Kidney (tissue), 14 donors: ENCODE measurements around the gene DUOXA1. TPM values are rescaled to one million over a fixed set of nuclear protein-coding genes. Genes with fewer than 3 reads are reported as not detected.

Experiments
- DNase-seq, 5 donors: peaks; one replicate each; pipeline ENCODE4 v3.0.0-alpha.2; 2013 to 2020
- FAIRE-seq: peaks from 2 replicates; lab custom pipeline; 2012; peaks lifted over from hg19 to GRCh38; lab: Jason Lieb, UNC
- H3K27ac ChIP-seq, 2 donors: one replicate each; pipeline ENCODE4 v1.7.0; 2013; ENCODE audit warnings: low read depth in 2 of 2, low read length in 2 of 2, inconsistent platforms in 1 of 2
- H3K27me3 ChIP-seq: one replicate; pipeline ENCODE4 v1.7.1; 2013; ENCODE audit warnings: low read length, inconsistent platforms; ENCODE audit not compliant: control insufficient read depth, insufficient read depth
- H3K36me3 ChIP-seq, 3 donors: one replicate each; pipeline versions ENCODE4 v1.7.0 to v1.7.1; 2013; ENCODE audit warnings: low read length in 3 of 3, control low read depth in 1 of 3, inconsistent platforms in 1 of 3; ENCODE audit not compliant: insufficient read depth in 3 of 3, control insufficient read depth in 2 of 3
- H3K4me1 ChIP-seq, 3 donors: one replicate each; pipeline versions ENCODE4 v1.7.0 to v1.7.1; 2013; ENCODE audit warnings: low read length in 3 of 3, inconsistent platforms in 1 of 3, low read depth in 1 of 3; ENCODE audit not compliant: control insufficient read depth in 2 of 3, insufficient read depth in 2 of 3
- H3K4me3 ChIP-seq, 3 donors: one replicate each; pipeline versions ENCODE4 v1.7.0 to v1.8.1; 2013; ENCODE audit warnings: low read length in 3 of 3, control low read depth in 1 of 3, inconsistent platforms in 1 of 3
- H3K9ac ChIP-seq, 3 donors: one replicate each; pipeline versions ENCODE4 v1.7.0 to v1.7.1; 2013; ENCODE audit warnings: low read length in 3 of 3, control low read depth in 1 of 3, inconsistent platforms in 1 of 3
- H3K9me3 ChIP-seq, 3 donors: one replicate each; pipeline versions ENCODE4 v1.7.0 to v1.7.1; 2013; ENCODE audit warnings: low read length in 3 of 3, control low read depth in 1 of 3, inconsistent platforms in 1 of 3; ENCODE audit not compliant: control insufficient read depth in 2 of 3, insufficient read depth in 1 of 3
- intact Hi-C: fragments of 100-400 bp; cut with DNase I; formaldehyde crosslinking; loops from one replicate; pipeline ENCODE4 v1.11.1; 2022
- polyA plus RNA-seq: library from polyadenylated mRNA; stranded (reverse); fragments of 350-450 nt; fragmentation: Illumina TruSeq; extraction: RNeasy Lipid Tissue Mini Kit (QIAGEN cat#74804); gene quantifications from one replicate; pipeline ENCODE4 v1.2.3, GENCODE V29; 2014; ENCODE audit warnings: low read depth, low replicate concordance; ENCODE audit not compliant: insufficient read depth
- total RNA-seq: library from RNA; stranded (reverse); fragmentation: NEBNext Ultra II Directional; extraction: Animal tissue kit (Norgen Biotek cat#: 25700); gene quantifications from one replicate; pipeline ENCODE4 v1.2.1, GENCODE V29; 2021
- TF ChIP-seq, protein P1 (sequence below): IDR thresholded peaks from 3 replicates; pipeline ENCODE4 v1.5.1; 2012; ENCODE audit warnings: mild to moderate bottlenecking, moderate library complexity, borderline replicate concordance; ENCODE audit not compliant: insufficient read depth; ENCODE audit errors: extremely low read depth
- donor health status: control.
- donor health status: control.
- donor health status: control.
- donor health status: control.
- donor health status: control.
- donor health status: DM: yes; HTN: yes; CAD: no.
- donor health status: Normal renal cell carcinoma (clear cell type).

Gene DUOXA1
- total and polyA plus RNA-seq, 2 donors from 2014 or later: 0.52 to 1.4 TPM

DNA sequence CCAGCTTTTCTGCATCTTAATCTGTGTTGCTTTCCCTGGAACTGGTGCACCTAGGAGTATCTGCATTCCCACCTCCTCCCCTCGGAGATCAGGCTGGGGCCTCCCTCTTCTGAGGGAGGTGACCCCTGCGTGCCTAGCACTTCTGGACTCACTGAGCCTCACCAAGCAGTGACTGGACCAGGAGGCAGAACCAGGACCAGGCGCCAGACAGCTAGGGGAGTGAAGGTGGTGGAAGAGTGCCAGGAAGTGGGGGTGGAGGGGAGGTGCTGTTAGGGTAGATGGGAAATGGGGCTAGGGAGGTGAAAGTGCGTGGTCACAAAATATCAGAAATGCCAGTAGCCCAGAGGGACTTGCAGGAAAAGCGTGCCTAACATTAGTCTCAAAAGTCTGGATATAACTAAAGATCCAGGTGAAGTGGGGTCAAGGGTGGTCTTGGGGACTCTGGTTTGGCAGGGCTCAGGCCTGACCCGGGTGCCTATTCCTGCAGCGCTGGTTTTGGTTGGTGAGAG lies 14.3 kb downstream of the DUOXA1 start:
- Histone ChIP-seq H3K9ac (no peak overlapping the region), H3K4me3 (no peak overlapping the region), H3K27me3 (peaks cover 61% of the 10 kb centered on the region), H3K36me3 (no peaks in the 10 kb centered on the region), H3K4me1 (peaks cover 0 to 37% (median 0%) of the 10 kb centered on the region in 3 donors), H3K27ac (no peak overlapping the region), H3K9me3 (no peaks in the 10 kb centered on the region)
- no peak for DNase-seq
- TF ChIP-seq, protein P1, sequence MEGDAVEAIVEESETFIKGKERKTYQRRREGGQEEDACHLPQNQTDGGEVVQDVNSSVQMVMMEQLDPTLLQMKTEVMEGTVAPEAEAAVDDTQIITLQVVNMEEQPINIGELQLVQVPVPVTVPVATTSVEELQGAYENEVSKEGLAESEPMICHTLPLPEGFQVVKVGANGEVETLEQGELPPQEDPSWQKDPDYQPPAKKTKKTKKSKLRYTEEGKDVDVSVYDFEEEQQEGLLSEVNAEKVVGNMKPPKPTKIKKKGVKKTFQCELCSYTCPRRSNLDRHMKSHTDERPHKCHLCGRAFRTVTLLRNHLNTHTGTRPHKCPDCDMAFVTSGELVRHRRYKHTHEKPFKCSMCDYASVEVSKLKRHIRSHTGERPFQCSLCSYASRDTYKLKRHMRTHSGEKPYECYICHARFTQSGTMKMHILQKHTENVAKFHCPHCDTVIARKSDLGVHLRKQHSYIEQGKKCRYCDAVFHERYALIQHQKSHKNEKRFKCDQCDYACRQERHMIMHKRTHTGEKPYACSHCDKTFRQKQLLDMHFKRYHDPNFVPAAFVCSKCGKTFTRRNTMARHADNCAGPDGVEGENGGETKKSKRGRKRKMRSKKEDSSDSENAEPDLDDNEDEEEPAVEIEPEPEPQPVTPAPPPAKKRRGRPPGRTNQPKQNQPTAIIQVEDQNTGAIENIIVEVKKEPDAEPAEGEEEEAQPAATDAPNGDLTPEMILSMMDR: no peak
- intact Hi-C loops: no loop called here
- no peak for FAIRE-seq

DNA sequence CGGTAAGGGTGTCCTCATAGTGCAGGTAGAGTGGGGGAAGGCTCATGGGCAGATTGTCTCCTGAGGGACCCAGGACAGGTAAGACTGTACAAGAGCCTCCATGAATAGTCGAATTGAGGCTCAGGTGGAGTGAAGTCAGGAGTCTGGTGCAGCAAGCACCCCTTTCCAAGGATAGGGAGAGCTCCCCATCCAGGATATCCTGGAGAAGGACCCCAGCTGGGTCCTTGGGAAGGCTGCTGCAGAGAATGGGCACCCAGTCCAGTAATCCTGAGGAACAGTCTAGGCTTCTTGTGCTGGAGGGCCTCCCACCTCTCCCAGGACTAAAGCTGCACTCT lies 15.0 kb downstream of the DUOXA1 start:
- Histone ChIP-seq H3K9ac (no peak overlapping the region), H3K27ac (no peak overlapping the region), H3K4me3 (no peak overlapping the region), H3K4me1 (peaks cover 0 to 37% (median 0%) of the 10 kb centered on the region in 3 donors), H3K9me3 (no peaks in the 10 kb centered on the region), H3K27me3 (peaks cover 62% of the 10 kb centered on the region), H3K36me3 (no peaks in the 10 kb centered on the region)
- no peak for FAIRE-seq
- TF ChIP-seq, protein P1: no peak
- intact Hi-C loops: no loop called here
- no peak for DNase-seq

DNA sequence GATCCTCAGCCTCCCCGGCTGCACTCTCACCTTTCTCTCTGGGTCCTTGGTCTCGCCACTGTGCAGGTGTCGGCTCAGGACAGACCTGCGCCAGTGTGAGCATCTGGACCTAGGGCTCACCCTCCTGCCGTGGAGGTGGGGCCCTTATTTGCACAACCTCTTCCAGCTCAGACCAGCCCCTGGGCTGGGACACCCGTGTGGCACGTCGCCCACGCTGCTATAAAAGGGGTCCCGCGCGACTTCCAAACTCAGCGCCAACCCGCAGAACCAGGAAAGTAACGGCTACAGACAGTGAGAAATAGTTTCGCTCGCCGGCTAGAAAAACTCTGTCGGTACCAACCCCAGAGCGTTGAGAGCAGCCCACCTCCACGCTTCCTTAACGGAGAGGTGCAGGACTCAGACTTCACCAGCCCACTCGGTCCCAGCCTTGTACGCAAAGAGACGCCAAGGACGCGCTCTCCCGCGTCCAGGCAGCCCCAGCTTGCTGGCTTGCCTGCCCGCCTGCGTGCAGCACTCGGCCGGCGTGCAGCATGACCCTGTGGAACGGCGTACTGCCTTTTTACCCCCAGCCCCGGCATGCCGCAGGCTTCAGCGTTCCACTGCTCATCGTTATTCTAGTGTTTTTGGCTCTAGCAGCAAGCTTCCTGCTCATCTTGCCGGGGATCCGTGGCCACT lies 15.5 kb downstream of the DUOXA1 start, which contains the start of the genes DUOX2 and DUOXA2:
Gene DUOX2 (minus strand): TSS at position 97 of the 675 bp plus-strand sequence. CDS start 761 bp downstream, outside the sequence.
Gene DUOXA2 (plus strand): TSS at position 251 of the 675 bp plus-strand sequence. CDS start 280 bp downstream, at position 531.
- Histone ChIP-seq H3K4me3 (peak within 1 kb of the TSS in 1 of 3 donors; percentile 32), H3K9me3 (no peaks in the 10 kb centered on the region), H3K4me1 (peaks cover 0 to 37% (median 0%) of the 10 kb centered on the region in 3 donors), H3K27ac (no peak within 1 kb of the TSS), H3K36me3 (no peaks in the 10 kb centered on the region), H3K27me3 (peaks cover 65% of the 10 kb centered on the region), H3K9ac (no peak within 1 kb of the TSS)
- TF ChIP-seq, protein P1: no peak
- FAIRE-seq (no peak), DNase-seq (peak in 1 of 5 donors; percentile 16)
- intact Hi-C loops: no loop called here
